Astrocyte (in vitro differentiated cells and primary cell): ENCODE measurements around the gene ADAMTS17.

Experiments
- CTCF ChIP-seq: IDR thresholded peaks from 2 replicates; pipeline ENCODE4 v1.5.1; 2011; ENCODE audit warnings: low read depth, mild to moderate bottlenecking, inconsistent platforms, low read length, moderate library complexity; ENCODE audit not compliant: insufficient read depth
- EZH2 ChIP-seq: IDR thresholded peaks from 2 replicates; pipeline ENCODE4 v1.6.1; 2012; ENCODE audit warnings: mild to moderate bottlenecking, low read length, inconsistent platforms; ENCODE audit not compliant: insufficient read depth

- TF ChIP-seq CTCF (no peak), EZH2 (no peak)
Observed at GRCh38 chr15:100353449-100353848, 11.7 kb upstream of the ADAMTS17 start.
